Anterior cingulate cortex (tissue), 58 donors: ENCODE measurements around the gene PHF24.

Experiments used
- DNase-seq, 58 donors: peaks; one replicate each; lab custom pipeline; 2025; lab: John Stamatoyannopoulos, UW

PHF24 gene

DNA sequence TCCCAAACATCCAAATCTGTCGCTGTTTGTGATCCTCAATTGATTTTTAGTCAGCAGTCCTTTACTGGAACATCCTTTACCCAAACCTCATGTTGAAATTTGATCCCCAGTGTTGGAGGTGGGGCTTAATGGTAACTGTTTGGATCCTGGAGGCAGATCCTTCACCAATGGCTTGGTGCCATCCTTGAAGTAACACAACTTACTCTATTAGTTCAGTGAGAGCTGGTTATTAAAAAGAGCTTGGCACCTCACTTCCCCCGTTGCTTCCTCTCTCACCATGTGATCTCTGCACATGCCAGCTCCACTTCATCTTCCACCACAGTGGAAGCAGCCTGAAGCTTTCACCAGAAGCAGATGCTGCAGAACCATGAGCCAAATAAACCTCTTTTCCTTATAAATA, 71.8 kb downstream of the PHF24 start:
- no peak for DNase-seq
